ENCODE data around the gene TNFRSF13B.
"Not testable (repeated sequence)": the region's sequence is repeated elsewhere in the genome, so short reads cannot be mapped to it uniquely, and the experiment has no call there.

The TNFRSF13B gene

GRCh38 chr17:16925461-16926060 lies 46.4 kb downstream of the TNFRSF13B start:
- no peak for DNase-seq (ENCODE audit: low read depth)

GRCh38 chr17:16924696-16925440 lies 47.0 kb downstream of the TNFRSF13B start:
- DNase-seq (ENCODE audit: low read depth), result no peak

GRCh38 chr17:16923904-16924695 lies 47.8 kb downstream of the TNFRSF13B start:
- DNase-seq (ENCODE audit: low read depth), result no peak

- DNase-seq (ENCODE audit: low read depth), result no peak
These were observed 48.6 kb downstream of the TNFRSF13B start for GRCh38 chr17:16923097-16923903.

- no peak for DNase-seq (ENCODE audit: low read depth)
These were observed 49.4 kb downstream of the TNFRSF13B start for GRCh38 chr17:16922386-16923096.

- not testable (repeated sequence) for DNase-seq (ENCODE audit: low read depth)
These were observed 50.5 kb downstream of the TNFRSF13B start for GRCh38 chr17:16921451-16921850.

- no peak for DNase-seq (ENCODE audit: low read depth)
These were observed 51.3 kb downstream of the TNFRSF13B start for GRCh38 chr17:16920628-16921020.

GRCh38 chr17:16919663-16920627 lies 52.0 kb downstream of the TNFRSF13B start:
- no peak for DNase-seq (ENCODE audit: low read depth)

- no peak for DNase-seq (ENCODE audit: low read depth)
These were observed 53.5 kb downstream of the TNFRSF13B start for GRCh38 chr17:16918443-16918842.

- no peak for DNase-seq (ENCODE audit: low read depth)
These were observed 54.1 kb downstream of the TNFRSF13B start for GRCh38 chr17:16917671-16918394.

GRCh38 chr17:16916557-16916920 lies 55.4 kb downstream of the TNFRSF13B start:
- no peak for DNase-seq (ENCODE audit: low read depth)

- no peak for DNase-seq (ENCODE audit: low read depth)
These were observed 56.0 kb downstream of the TNFRSF13B start for GRCh38 chr17:16915752-16916556.

- no peak for DNase-seq (ENCODE audit: low read depth)
These were observed 58.5 kb downstream of the TNFRSF13B start for GRCh38 chr17:16913463-16913862.

- DNase-seq (ENCODE audit: low read depth), result no peak
These were observed 59.6 kb downstream of the TNFRSF13B start for GRCh38 chr17:16912021-16912962.

- DNase-seq (ENCODE audit: low read depth), result no peak
These were observed 60.6 kb downstream of the TNFRSF13B start for GRCh38 chr17:16911141-16911937.

- no peak for DNase-seq (ENCODE audit: low read depth)
These were observed 61.6 kb downstream of the TNFRSF13B start for GRCh38 chr17:16910341-16910740.

All from activated T-helper 1 cell treated with Interleukin-2 at 50 U/mL for 16 hours (primary cell).